Activated CD4-positive, alpha-beta memory T cell treated with anti-CD3 and anti-CD28 coated beads, Interleukin-2, amount 10 ng/mL, durations not matched to agents 7 days and 5 days (primary cell): ENCODE measurements around the gene ADAMTS17. TPM values are rescaled to one million over a fixed set of nuclear protein-coding genes. Genes with fewer than 3 reads are reported as not detected.

Experiments
- CTCF ChIA-PET: fragments of 350-600 bp; sonication (Branson Sonifier 250); formaldehyde crosslinking; loops from one replicate; lab custom pipeline; 2021; ENCODE audit warnings: antibody characterized with exemption, inconsistent platforms; lab: Charles Lee
- POLR2A ChIA-PET: fragments of 350-600 bp; sonication (Branson Sonifier 250); formaldehyde crosslinking; loops from one replicate; lab custom pipeline; 2021; ENCODE audit warnings: antibody characterized with exemption; lab: Charles Lee
- DNase-seq: peaks from one replicate; pipeline ENCODE4 v3.0.0-alpha.2; 2020
- H3K27ac Mint-ChIP-seq: one replicate; pipeline ENCODE4 v1.8.0; 2021; ENCODE audit warnings: mild to moderate bottlenecking, mixed read lengths
- H3K27me3 Mint-ChIP-seq: one replicate; pipeline ENCODE4 v1.8.0; 2021; ENCODE audit warnings: mixed read lengths
- H3K36me3 Mint-ChIP-seq: one replicate; pipeline ENCODE4 v1.8.0; 2021; ENCODE audit warnings: low read depth, mixed read lengths
- H3K4me1 Mint-ChIP-seq: one replicate; pipeline ENCODE4 v1.8.0; 2021; ENCODE audit warnings: mixed read lengths
- H3K4me3 Mint-ChIP-seq: one replicate; pipeline ENCODE4 v1.8.0; 2021; ENCODE audit warnings: mild to moderate bottlenecking, mixed read lengths
- H3K9me3 Mint-ChIP-seq: one replicate; pipeline ENCODE4 v1.8.0; 2021; ENCODE audit warnings: mixed read lengths
- total RNA-seq, 2 experiments: library from RNA; stranded (reverse); gene quantifications; one replicate each; pipeline ENCODE4 v1.2.3, GENCODE V29; 2021

ADAMTS17 gene
- total RNA-seq, 2 experiments from 2014 or later, result 0.38 to 0.68 TPM

DNA sequence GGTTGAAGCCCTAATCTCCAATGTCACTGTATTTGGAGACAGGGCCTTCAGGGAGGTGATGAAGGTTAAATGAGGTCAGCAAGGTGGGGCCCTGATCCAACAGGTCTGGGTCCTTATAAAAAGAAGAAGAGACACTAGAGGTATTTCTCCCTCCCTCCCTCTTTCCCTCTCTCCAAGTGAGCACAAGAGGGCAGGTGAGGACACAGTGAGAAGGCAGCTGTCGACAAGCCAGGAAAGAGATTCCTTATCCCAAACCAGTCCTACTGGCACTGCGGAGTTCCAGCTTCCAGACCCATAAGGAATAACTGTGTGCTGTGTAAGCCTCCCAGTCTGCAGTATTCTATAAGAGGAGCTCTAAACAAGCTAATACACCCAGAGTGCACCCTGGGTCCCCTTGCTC is 134.7 kb downstream of the ADAMTS17 start:
- H3K36me3 Mint-ChIP-seq, result no peaks in the 10 kb centered on the region
- ChIA-PET CTCF (no interaction called here), POLR2A (no interaction called here)
- no peak overlapping the region for H3K4me3 Mint-ChIP-seq
- no peak overlapping the region for H3K27ac Mint-ChIP-seq
- DNase-seq, result no peak
- no peaks in the 10 kb centered on the region for H3K9me3 Mint-ChIP-seq
- H3K27me3 Mint-ChIP-seq, result no peaks in the 10 kb centered on the region
- peaks cover 2% of the 10 kb centered on the region for H3K4me1 Mint-ChIP-seq

DNA sequence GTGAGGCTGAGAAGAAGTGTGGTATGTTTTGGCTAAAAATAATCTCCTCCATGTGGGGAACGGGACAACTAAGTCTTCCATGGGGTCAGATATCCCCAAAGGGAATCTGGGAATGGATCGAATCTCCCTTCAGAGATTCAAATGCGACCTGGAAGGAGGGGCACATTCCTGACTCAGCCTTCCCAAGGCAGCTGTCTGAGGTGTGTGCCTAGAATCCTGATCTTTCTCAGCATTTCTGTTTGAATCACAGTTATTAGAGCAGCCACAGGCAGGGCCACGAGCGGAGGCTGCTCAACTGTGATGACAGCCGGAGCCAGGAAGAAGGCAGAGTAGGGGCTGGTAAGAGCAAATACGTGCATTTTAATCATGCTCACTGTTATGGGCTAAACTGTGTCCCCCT is 135.1 kb downstream of the ADAMTS17 start:
- no peak overlapping the region for H3K27ac Mint-ChIP-seq
- H3K9me3 Mint-ChIP-seq, result no peaks in the 10 kb centered on the region
- ChIA-PET POLR2A (no interaction called here), CTCF (no interaction called here)
- DNase-seq, result no peak
- H3K4me1 Mint-ChIP-seq, result peaks cover 7% of the 10 kb centered on the region
- no peaks in the 10 kb centered on the region for H3K27me3 Mint-ChIP-seq
- H3K36me3 Mint-ChIP-seq, result no peaks in the 10 kb centered on the region
- no peak overlapping the region for H3K4me3 Mint-ChIP-seq

DNA sequence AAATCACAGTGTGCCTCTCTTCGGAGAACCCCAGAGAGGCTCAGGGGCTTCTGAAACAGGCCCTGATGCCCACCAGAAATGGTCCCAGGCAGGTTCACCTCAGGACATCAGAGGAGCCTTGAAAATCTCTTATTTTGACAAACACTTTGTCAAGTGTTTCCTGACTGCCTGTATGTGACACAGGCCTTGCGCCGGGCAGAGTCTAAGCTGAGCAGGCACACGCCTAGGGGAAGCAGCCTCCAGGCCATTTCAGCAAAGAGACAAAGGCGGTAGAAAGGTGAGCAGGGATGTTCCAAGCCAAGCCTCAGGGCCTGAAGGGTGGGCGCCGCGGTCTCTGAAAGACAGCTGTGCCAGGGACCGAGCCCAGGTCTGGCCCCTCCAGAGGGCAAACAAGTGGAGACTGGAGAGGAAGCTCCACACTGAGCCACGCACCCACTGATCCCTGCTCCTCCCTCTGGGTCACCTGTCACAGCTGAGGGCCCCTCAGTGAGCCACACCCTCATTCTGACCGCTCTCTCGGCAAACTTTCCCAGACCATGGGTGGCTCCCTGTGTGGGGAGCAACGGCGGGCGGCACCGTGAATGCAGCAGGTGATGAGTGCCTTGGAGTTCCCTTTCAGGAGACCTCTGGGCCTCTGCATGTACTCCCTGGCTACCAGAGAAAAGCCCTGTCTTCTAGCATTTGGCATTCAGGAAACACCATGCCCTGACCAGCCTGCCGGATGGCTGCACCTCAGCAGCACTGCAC is 136.1 kb downstream of the ADAMTS17 start:
- POLR2A ChIA-PET, result no interaction called here
- DNase-seq, result no peak
- no peaks in the 10 kb centered on the region for H3K9me3 Mint-ChIP-seq

DNA sequence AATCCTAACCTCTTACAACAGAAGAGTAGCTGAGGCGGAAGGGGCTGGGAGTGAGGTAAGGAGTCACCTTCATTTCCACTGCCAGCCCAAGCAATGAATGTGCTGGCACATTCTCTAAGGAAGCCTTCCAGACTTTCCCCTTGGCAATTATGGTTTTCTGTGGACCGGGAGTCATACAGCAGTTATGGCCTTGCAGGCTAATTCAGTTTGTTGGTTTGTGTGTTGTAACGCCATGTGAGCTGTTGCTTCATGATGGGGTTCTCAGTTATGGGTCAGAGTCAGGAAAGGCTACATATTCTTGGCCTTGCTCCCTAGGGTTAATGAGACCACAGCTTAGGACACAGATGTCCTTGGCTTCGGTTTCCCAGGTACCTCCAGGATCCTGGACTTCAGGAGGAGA is 137.0 kb downstream of the ADAMTS17 start:
- H3K27ac Mint-ChIP-seq, result no peak overlapping the region
- ChIA-PET CTCF (no interaction called here), POLR2A (no interaction called here)
- no peak overlapping the region for H3K4me3 Mint-ChIP-seq
- H3K27me3 Mint-ChIP-seq, result no peaks in the 10 kb centered on the region
- no peaks in the 10 kb centered on the region for H3K36me3 Mint-ChIP-seq
- no peak for DNase-seq
- H3K4me1 Mint-ChIP-seq, result peaks cover 11% of the 10 kb centered on the region
- no peaks in the 10 kb centered on the region for H3K9me3 Mint-ChIP-seq

More for the DNA sequence above, 136.1 kb downstream of the ADAMTS17 start:
- CTCF ChIA-PET, result no interaction called here
- Mint-ChIP-seq H3K27ac (no peak overlapping the region), H3K4me3 (no peak overlapping the region), H3K36me3 (no peaks in the 10 kb centered on the region), H3K27me3 (no peaks in the 10 kb centered on the region), H3K4me1 (peaks cover 11% of the 10 kb centered on the region)

DNA sequence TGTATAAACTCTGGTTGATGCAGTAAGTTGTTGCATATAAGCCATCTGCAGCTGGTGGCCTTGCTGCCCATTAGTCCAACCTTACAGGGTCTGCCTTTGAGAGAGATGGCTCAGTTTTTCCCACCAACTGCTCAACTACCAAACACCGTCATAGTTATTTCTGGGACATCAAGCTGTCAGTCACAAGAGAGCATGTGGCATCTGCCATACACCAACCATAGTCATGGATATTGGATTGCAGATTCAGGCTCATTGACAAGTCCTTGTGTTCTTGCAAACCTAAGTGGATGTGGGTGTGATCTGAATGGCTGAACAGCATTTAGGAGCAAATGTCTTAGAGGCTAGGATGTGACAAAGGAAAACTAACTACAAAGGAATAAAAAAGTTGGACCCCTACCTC is 137.6 kb downstream of the ADAMTS17 start:
- CTCF ChIA-PET, result no interaction called here
- H3K4me1 Mint-ChIP-seq, result peaks cover 11% of the 10 kb centered on the region
- H3K4me3 Mint-ChIP-seq, result no peak overlapping the region
- DNase-seq, result no peak
- H3K36me3 Mint-ChIP-seq, result no peaks in the 10 kb centered on the region
- H3K27ac Mint-ChIP-seq, result no peak overlapping the region
- POLR2A ChIA-PET, result no interaction called here
- H3K9me3 Mint-ChIP-seq, result no peaks in the 10 kb centered on the region
- no peaks in the 10 kb centered on the region for H3K27me3 Mint-ChIP-seq

DNA sequence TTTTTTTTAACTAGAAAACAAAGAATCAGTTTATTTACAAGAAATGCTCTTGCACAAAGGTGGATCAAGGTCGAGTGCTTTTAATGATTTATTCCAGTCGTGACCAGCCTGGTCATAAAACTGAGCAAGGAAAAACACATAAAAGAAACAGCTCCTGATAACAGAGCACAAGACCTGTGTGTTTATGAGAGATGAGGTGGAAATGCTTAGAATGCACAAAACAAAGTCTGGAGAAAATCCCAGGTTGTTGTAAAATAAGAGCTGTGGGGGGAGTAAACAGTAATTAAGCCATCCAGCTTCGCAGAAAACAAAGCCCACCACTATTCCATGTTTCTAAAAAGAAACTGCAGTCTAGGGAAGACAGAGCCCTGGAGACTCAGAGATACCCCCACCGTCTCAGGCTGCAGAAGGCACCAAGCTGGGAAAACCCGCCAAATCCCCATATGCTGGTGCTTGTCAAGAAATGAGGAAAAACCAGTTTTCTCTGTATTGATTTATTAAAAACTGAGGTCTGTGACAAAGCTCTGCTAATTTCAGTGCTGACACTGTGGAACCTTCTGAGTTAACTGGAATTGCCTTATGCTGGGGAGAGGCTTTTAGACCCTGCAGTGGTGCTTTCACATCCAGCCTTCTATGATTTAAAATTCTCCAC is 139.3 kb downstream of the ADAMTS17 start:
- no peaks in the 10 kb centered on the region for H3K9me3 Mint-ChIP-seq
- POLR2A ChIA-PET, result no interaction called here
- no peaks in the 10 kb centered on the region for H3K27me3 Mint-ChIP-seq
- DNase-seq, result no peak
- CTCF ChIA-PET, result no interaction called here
- no peak overlapping the region for H3K27ac Mint-ChIP-seq
- peaks cover 11% of the 10 kb centered on the region for H3K4me1 Mint-ChIP-seq
- no peak overlapping the region for H3K4me3 Mint-ChIP-seq
- H3K36me3 Mint-ChIP-seq, result no peaks in the 10 kb centered on the region

DNA sequence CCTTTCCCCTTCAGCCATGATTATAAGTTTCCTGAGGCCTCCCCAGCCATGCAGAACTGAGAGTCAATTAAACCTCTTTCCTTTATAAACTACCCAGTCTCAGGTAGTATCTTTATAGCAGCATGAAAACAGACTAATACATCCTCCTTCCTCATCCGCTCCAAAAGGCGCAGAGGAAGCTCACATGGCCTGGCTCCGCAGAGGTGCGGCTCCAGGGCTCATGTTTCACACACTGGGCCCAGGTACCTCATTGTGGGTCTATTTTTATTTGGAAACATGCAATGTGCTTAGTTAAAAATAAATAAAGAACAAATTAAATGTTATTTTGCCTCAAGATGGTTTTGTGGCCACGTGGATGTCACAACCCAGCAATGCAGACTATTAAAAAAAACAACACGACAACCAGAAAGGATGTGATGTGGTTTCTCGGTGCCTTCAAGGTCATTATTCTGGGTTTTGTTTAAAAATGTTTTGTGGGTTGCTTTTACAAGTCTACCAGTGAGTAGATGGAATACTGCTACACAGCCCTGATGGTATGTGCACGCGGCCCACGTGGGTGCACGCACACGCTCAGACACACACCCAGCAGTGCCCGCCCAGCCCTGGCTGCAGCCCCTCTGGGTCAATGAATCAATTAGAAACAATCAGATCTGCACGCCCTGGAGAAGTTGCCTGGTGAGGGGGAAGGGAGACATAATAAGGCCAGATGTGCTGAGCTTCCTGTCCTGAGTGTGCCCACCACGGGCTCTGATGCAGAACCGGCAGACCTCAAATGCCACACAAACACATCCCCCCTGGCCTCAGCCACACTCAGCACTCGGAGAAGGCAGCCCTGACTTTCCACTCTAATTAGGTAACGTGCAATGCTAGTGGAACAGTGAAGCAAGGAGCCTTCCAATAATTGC is 140.1 kb downstream of the ADAMTS17 start:
- DNase-seq, result no peak
- Mint-ChIP-seq H3K36me3 (no peaks in the 10 kb centered on the region), H3K4me1 (peaks cover 11% of the 10 kb centered on the region), H3K9me3 (no peaks in the 10 kb centered on the region), H3K4me3 (no peak overlapping the region), H3K27me3 (no peaks in the 10 kb centered on the region), H3K27ac (no peak overlapping the region)
- ChIA-PET CTCF (no interaction called here), POLR2A (no interaction called here)

DNA sequence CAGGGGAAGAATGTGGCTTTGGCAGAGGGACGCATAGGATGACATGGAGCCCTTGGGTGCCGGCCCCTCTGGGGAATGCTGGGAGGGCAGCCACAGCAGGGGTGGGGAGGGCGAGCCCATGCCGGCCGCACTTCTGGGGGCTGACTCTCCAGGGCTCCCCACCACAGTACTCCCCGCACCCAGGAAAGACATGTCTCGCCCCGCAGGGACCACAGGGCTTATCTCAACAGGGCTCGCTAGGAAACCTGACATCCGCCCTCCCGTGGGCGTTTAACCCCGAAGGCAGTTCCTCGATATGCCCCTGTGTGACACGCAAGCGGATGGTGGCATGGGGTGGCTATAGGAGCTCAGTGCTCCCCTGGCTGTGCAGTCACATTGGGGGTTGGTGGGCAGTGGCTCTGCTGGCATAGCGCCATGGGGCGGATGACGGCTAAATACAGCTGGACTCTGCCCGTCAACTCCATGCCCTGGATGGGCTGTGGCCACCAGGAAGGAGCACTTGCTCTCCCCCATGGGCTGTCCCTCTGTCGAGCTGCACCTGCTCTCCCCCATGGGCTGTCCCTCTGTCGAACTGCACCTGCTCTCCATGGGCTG is 141.4 kb downstream of the ADAMTS17 start:
- Mint-ChIP-seq H3K27ac (no peak overlapping the region), H3K4me1 (peaks cover 11% of the 10 kb centered on the region), H3K9me3 (no peaks in the 10 kb centered on the region), H3K27me3 (no peaks in the 10 kb centered on the region), H3K36me3 (no peaks in the 10 kb centered on the region), H3K4me3 (no peak overlapping the region)
- POLR2A ChIA-PET, result no interaction called here
- CTCF ChIA-PET, result no interaction called here
- no peak for DNase-seq

DNA sequence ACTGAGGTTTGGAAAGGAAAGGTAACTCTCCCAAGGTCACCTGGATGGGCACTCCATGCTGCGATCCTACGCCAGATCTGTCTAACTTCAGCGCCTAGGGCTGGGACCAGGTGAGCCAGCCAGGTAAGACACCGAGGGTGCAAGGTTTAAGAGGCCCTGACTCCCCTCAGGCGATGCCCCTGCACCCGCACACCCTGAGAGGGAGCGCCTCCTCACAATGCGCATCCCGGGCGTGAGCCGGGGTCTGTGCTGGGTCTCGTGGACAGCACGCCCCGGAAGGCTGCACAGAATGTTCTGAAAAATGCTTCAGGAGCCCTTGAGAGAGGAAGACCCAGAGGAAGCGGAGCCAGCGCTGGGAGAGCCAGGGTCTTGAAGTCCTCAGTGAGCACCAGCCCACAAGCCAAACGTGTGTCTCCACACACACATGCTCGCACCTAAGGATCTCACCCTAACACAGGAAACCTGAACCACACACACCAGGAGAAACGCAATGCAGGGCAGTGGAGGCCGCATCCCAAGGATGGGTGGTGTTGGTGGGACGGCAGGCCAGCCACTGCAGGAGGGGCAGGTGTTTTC is 142.0 kb downstream of the ADAMTS17 start:
- POLR2A ChIA-PET, result no interaction called here
- H3K4me3 Mint-ChIP-seq, result no peak overlapping the region
- no peaks in the 10 kb centered on the region for H3K36me3 Mint-ChIP-seq
- no peaks in the 10 kb centered on the region for H3K9me3 Mint-ChIP-seq
- peaks cover 11% of the 10 kb centered on the region for H3K4me1 Mint-ChIP-seq
- H3K27me3 Mint-ChIP-seq, result no peaks in the 10 kb centered on the region
- CTCF ChIA-PET, result no interaction called here
- H3K27ac Mint-ChIP-seq, result no peak overlapping the region
- no peak for DNase-seq

DNA sequence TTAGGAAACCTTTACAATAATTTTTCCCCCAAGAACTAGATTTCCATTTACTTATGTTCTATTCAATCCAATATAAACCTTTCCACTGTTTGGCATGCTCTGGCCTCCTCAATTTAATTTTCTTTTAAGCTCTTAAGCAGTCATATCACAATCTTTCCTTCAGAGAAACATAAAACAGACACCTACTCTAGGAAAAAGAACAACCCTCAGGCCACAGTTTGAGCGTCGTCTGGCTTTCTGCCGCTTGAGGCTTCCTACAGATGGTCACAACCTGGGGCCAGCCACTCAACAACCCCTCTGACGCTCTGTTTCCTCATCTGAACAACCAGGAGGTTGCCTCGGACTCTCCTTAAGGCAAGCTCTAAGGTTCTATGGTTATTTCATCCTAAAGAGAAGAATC is 143.3 kb downstream of the ADAMTS17 start:
- POLR2A ChIA-PET, result no interaction called here
- Mint-ChIP-seq H3K27me3 (no peaks in the 10 kb centered on the region), H3K27ac (no peak overlapping the region), H3K36me3 (no peaks in the 10 kb centered on the region), H3K4me3 (no peak overlapping the region), H3K9me3 (no peaks in the 10 kb centered on the region), H3K4me1 (peaks cover 11% of the 10 kb centered on the region)
- CTCF ChIA-PET, result no interaction called here
- DNase-seq, result no peak

DNA sequence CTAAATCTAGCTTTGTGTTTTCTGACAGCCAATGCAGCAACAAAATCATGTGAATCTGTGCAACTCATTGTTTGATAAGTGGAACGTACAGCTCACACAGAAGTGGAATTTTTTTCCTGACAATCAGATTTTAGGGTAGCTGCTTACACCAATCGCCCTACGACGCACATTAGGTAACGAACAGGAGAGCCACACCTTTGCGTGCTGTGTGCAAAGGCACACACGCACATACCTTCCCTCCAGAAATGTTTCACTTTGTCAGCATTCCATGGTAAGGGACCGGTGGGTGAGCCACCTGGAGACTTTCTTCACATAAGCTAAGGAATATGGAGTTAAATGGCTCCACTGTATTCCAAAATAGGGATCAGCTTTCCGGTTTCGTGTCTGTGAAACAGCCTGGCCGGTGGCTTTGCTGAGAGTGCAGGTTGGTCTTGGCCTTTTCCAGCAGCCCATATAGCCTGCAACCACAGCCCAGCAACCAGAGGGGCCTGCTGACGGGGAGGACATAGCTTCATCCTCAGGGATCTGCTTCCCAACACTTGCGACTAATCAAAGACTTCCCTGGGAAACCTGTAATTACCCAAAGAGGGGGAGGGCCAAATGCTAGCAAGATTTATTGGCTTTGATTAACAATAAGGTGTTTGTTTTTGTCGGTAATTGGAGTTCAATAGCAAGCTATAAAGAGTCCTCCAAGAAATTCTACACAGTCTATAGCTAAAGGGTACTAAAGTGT is 145.3 kb downstream of the ADAMTS17 start:
- Mint-ChIP-seq H3K27me3 (no peaks in the 10 kb centered on the region), H3K4me1 (peaks cover 3% of the 10 kb centered on the region), H3K9me3 (no peaks in the 10 kb centered on the region), H3K36me3 (no peaks in the 10 kb centered on the region), H3K4me3 (no peak overlapping the region), H3K27ac (no peak overlapping the region)
- CTCF ChIA-PET, result interaction anchor here (1.1 kb wide), 1 partner anchor 13 kb away, joined by 3 read pairs; no protein-coding TSS in a partner anchor
- DNase-seq, result no peak
- POLR2A ChIA-PET, result no interaction called here

DNA sequence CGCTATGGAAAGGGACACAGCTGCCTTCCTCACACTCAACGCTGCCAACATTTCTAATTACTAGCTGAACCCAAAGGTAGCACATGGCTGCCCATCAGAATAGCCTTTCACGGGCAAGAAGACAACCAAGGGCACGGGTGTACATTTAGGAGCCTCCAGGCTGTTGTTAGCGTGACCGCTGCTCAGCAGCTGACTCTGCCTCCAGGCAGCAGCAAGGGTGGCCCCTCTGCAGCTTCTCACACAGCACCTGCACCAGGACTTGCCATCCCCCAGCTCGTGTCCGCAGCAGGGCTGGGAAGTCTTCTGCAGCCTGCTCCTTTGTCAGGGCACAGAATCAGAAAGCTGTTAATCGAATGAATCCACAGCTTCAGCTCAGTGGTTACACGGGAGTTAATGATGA is 146.8 kb downstream of the ADAMTS17 start:
- Mint-ChIP-seq H3K4me3 (no peak overlapping the region), H3K4me1 (no peaks in the 10 kb centered on the region), H3K27me3 (no peaks in the 10 kb centered on the region), H3K9me3 (no peaks in the 10 kb centered on the region), H3K36me3 (no peaks in the 10 kb centered on the region), H3K27ac (no peak overlapping the region)
- DNase-seq, result no peak
- POLR2A ChIA-PET, result no interaction called here
- CTCF ChIA-PET, result no interaction called here
